HG03066 (cell line): Measurements from ENCODE around the gene CHL1.

Source experiments
- ATAC-seq: cut with Tn5 transposase; IDR thresholded peaks from one replicate; pipeline ENCODE4 v1.9.1; 2021; ENCODE audit warnings: low read depth; ENCODE audit not compliant: unreplicated experiment

CHL1 gene

GRCh38 chr3:277873-278272 is 81.3 kb downstream of the CHL1 start:
- no peak for ATAC-seq

GRCh38 chr3:278300-279064 is 81.9 kb downstream of the CHL1 start:
- peak; percentile 77 for ATAC-seq

- ATAC-seq: no peak
Measured at GRCh38 chr3:279325-279724, 82.8 kb downstream of the CHL1 start.

GRCh38 chr3:280681-281080 is 84.1 kb downstream of the CHL1 start:
- peak; percentile 23 for ATAC-seq

- ATAC-seq: no peak
Measured at GRCh38 chr3:284322-284721, 87.8 kb downstream of the CHL1 start.

GRCh38 chr3:288417-288816 is 91.9 kb downstream of the CHL1 start:
- ATAC-seq: no peak

GRCh38 chr3:291028-291427 is 94.5 kb downstream of the CHL1 start:
- no peak for ATAC-seq

- no peak for ATAC-seq
Measured at GRCh38 chr3:291646-292436, 95.3 kb downstream of the CHL1 start.

- ATAC-seq: no peak
Measured at GRCh38 chr3:294096-294495, 97.5 kb downstream of the CHL1 start.

- no peak for ATAC-seq
Measured at GRCh38 chr3:294581-294980, 98.0 kb downstream of the CHL1 start.

GRCh38 chr3:295166-295565 is 98.6 kb downstream of the CHL1 start:
- no peak for ATAC-seq

GRCh38 chr3:297585-297984 is 101.0 kb downstream of the CHL1 start:
- ATAC-seq: no peak

- ATAC-seq: peak; percentile 70
Measured at GRCh38 chr3:299590-300301, 103.2 kb downstream of the CHL1 start.

GRCh38 chr3:307182-307581 is 110.6 kb downstream of the CHL1 start:
- ATAC-seq: no peak

- ATAC-seq: peak; percentile 55
Measured at GRCh38 chr3:308597-309321, 112.2 kb downstream of the CHL1 start.

- ATAC-seq: no peak
Measured at GRCh38 chr3:312160-312733, 115.7 kb downstream of the CHL1 start.

GRCh38 chr3:312911-313310 is 116.3 kb downstream of the CHL1 start:
- ATAC-seq: no peak

GRCh38 chr3:317012-317411 is 120.4 kb downstream of the CHL1 start:
- ATAC-seq: no peak

GRCh38 chr3:318903-319302 is 122.3 kb downstream of the CHL1 start:
- ATAC-seq: no peak

- ATAC-seq: no peak
Measured at GRCh38 chr3:324423-324822, 127.9 kb downstream of the CHL1 start.
